Measurements from ENCODE around the gene ACSM6. TPM values are rescaled to one million over a fixed set of nuclear protein-coding genes. Genes with fewer than 3 reads are reported as not detected.

ACSM6 gene
- total RNA-seq, 1 donor: not detected

GRCh38 chr10:95249467-95249866 is 55.4 kb downstream of the ACSM6 start:
- H3K36me3 ChIP-seq (ENCODE audit: insufficient read depth, low read length): peaks cover 14% of the 10 kb centered on the region

GRCh38 chr10:95250856-95251255 is 56.8 kb downstream of the ACSM6 start:
- Histone ChIP-seq H3K9me3 (ENCODE audit: low read depth, low read length) (no peaks in the 10 kb centered on the region), H2AFZ (ENCODE audit: low read length) (no peak overlapping the region), H3K27me3 (ENCODE audit: insufficient read depth, low read length) (no peaks in the 10 kb centered on the region), H3K36me3 (ENCODE audit: insufficient read depth, low read length) (peaks cover 6% of the 10 kb centered on the region), H3K4me1 (ENCODE audit: insufficient read depth, low read length) (peaks cover 19% of the 10 kb centered on the region), H3K4me2 (ENCODE audit: insufficient read depth, low read length) (no peak overlapping the region), H3K27ac (ENCODE audit: low read depth, low read length) (no peak overlapping the region), H4K20me1 (ENCODE audit: insufficient read depth, low read length) (no peaks in the 10 kb centered on the region), H3K4me3 (ENCODE audit: insufficient read depth, low read length) (no peak overlapping the region), H3K79me2 (ENCODE audit: insufficient read depth, low read length) (peaks cover 16% of the 10 kb centered on the region)
- no peak for TF ChIP-seq CTCF (IDR thresholded peaks at IDR 0.05; ENCODE audit: extremely low read depth, low read depth, low read length)
- no peak for DNase-seq (ENCODE audit: insufficient read length, low spot score, missing footprints)

More at GRCh38 chr10:95249467-95249866, 55.4 kb downstream of the ACSM6 start:
- no peak overlapping the region for H3K4me2 ChIP-seq (ENCODE audit: insufficient read depth, low read length)
- H3K4me1 ChIP-seq (ENCODE audit: insufficient read depth, low read length): peaks cover 19% of the 10 kb centered on the region
- H3K79me2 ChIP-seq (ENCODE audit: insufficient read depth, low read length): peaks cover 13% of the 10 kb centered on the region
- H2AFZ ChIP-seq (ENCODE audit: low read length): no peak overlapping the region
- DNase-seq (ENCODE audit: insufficient read length, low spot score, missing footprints): no peak
- H3K9me3 ChIP-seq (ENCODE audit: low read depth, low read length): no peaks in the 10 kb centered on the region
- H3K27me3 ChIP-seq (ENCODE audit: insufficient read depth, low read length): no peaks in the 10 kb centered on the region
- TF ChIP-seq CTCF (IDR thresholded peaks at IDR 0.05; ENCODE audit: extremely low read depth, low read depth, low read length): no peak
- no peak overlapping the region for H3K4me3 ChIP-seq (ENCODE audit: insufficient read depth, low read length)
- H4K20me1 ChIP-seq (ENCODE audit: insufficient read depth, low read length): no peaks in the 10 kb centered on the region
- H3K27ac ChIP-seq (ENCODE audit: low read depth, low read length): no peak overlapping the region

DNA sequence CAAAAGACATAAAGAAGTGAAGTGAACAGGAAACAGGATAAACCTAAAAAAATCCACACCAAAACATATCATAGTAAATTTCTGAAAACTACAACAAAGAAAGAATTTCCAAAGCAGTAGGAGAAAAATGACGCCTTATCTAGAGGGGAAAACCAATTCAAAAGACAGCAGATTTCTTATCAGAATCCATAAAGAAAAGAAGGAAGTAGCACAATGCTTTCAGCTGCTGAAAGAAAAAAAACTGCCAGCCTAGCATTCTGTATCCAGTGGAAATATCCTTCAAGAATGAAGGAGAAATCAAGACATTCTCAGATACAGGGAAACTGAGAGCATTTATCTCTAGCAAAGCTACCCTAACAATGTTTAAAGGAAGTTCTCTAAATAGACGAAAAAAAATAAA is 59.0 kb downstream of the ACSM6 start:
- Histone ChIP-seq H3K9me3 (ENCODE audit: low read depth, low read length) (no peaks in the 10 kb centered on the region), H3K27me3 (ENCODE audit: insufficient read depth, low read length) (no peaks in the 10 kb centered on the region), H3K36me3 (ENCODE audit: insufficient read depth, low read length) (peaks cover 4% of the 10 kb centered on the region), H3K4me3 (ENCODE audit: insufficient read depth, low read length) (no peak overlapping the region), H3K79me2 (ENCODE audit: insufficient read depth, low read length) (peaks cover 16% of the 10 kb centered on the region), H2AFZ (ENCODE audit: low read length) (no peak overlapping the region), H3K4me1 (ENCODE audit: insufficient read depth, low read length) (peaks cover 5% of the 10 kb centered on the region), H3K27ac (ENCODE audit: low read depth, low read length) (no peak overlapping the region), H3K4me2 (ENCODE audit: insufficient read depth, low read length) (no peak overlapping the region), H4K20me1 (ENCODE audit: insufficient read depth, low read length) (no peaks in the 10 kb centered on the region)
- no peak for TF ChIP-seq CTCF (IDR thresholded peaks at IDR 0.05; ENCODE audit: extremely low read depth, low read depth, low read length)
- DNase-seq (ENCODE audit: insufficient read length, low spot score, missing footprints): no peak

GRCh38 chr10:95253686-95254085 is 59.6 kb downstream of the ACSM6 start:
- H3K4me1 ChIP-seq (ENCODE audit: insufficient read depth, low read length): no peaks in the 10 kb centered on the region
- no peaks in the 10 kb centered on the region for H3K27me3 ChIP-seq (ENCODE audit: insufficient read depth, low read length)
- TF ChIP-seq CTCF (IDR thresholded peaks at IDR 0.05; ENCODE audit: extremely low read depth, low read depth, low read length): no peak
- no peaks in the 10 kb centered on the region for H4K20me1 ChIP-seq (ENCODE audit: insufficient read depth, low read length)
- peaks cover 16% of the 10 kb centered on the region for H3K79me2 ChIP-seq (ENCODE audit: insufficient read depth, low read length)
- no peak overlapping the region for H2AFZ ChIP-seq (ENCODE audit: low read length)
- H3K4me3 ChIP-seq (ENCODE audit: insufficient read depth, low read length): no peak overlapping the region
- no peak overlapping the region for H3K4me2 ChIP-seq (ENCODE audit: insufficient read depth, low read length)
- peaks cover 4% of the 10 kb centered on the region for H3K36me3 ChIP-seq (ENCODE audit: insufficient read depth, low read length)
- no peak overlapping the region for H3K27ac ChIP-seq (ENCODE audit: low read depth, low read length)
- no peaks in the 10 kb centered on the region for H3K9me3 ChIP-seq (ENCODE audit: low read depth, low read length)
- DNase-seq (ENCODE audit: insufficient read length, low spot score, missing footprints): no peak

Data from osteoblast (primary cell).